Right atrium auricular region (tissue), 2 donors: ENCODE measurements around the gene CEP85. TPM values are rescaled to one million over a fixed set of nuclear protein-coding genes. Genes with fewer than 3 reads are reported as not detected.
A peak's percentile ranks its signal among the peaks of the same experiment; 100 is the strongest.

Experiments used
- DNase-seq: peaks from one replicate; pipeline ENCODE4 v3.0.0-alpha.2; 2019; ENCODE audit warnings: low spot score
- H3K27ac ChIP-seq, 2 donors: fragments of 200-600 bp; sonication (generic); 1 replicate in 1 of 2; 2 replicates in 1 of 2; pipeline ENCODE4 v1.5.1; 2016 to 2019
- H3K27me3 ChIP-seq, 2 donors: fragments of 200-600 bp; sonication (generic); one replicate each; pipeline versions ENCODE4 v1.5.1 to v1.6.0; 2017 to 2019
- H3K36me3 ChIP-seq: fragments of 200-600 bp; sonication (generic); one replicate; pipeline ENCODE4 v1.5.1; 2016
- H3K4me1 ChIP-seq, 2 donors: fragments of 200-600 bp; sonication (generic); one replicate each; pipeline versions ENCODE4 v1.5.1 to v1.6.0; 2017 to 2019
- H3K4me3 ChIP-seq, 2 donors: fragments of 200-600 bp; sonication (generic); 1 replicate in 1 of 2; 2 replicates in 1 of 2; pipeline ENCODE4 v1.5.1; 2017 to 2019; ENCODE audit warnings: mild to moderate bottlenecking in 1 of 2, moderate library complexity in 1 of 2
- H3K9me3 ChIP-seq, 2 donors: fragments of 200-600 bp; sonication (generic); one replicate each; pipeline ENCODE4 v1.5.1; 2019
- CTCF ChIP-seq, 2 donors: fragments of 200-600 bp; sonication (generic); IDR thresholded peaks; one replicate each; pipeline ENCODE4 v1.5.1; 2019; ENCODE audit warnings: antibody characterized with exemption in 2 of 2
- total RNA-seq, 2 donors: library from RNA; depleted of rRNA; stranded (reverse); fragments of >200 nt; gene quantifications; one replicate each; pipeline ENCODE4 v1.1.0, GENCODE V29; 2016

Gene CEP85
- total RNA-seq, 2 donors from 2014 or later, result 31.2 to 104 TPM

GRCh38 chr1:26254404-26254803 lies 20.4 kb downstream of the CEP85 start:
- peak overlapping the region; percentile 15 to 44 for H3K4me3 ChIP-seq
- no peaks in the 10 kb centered on the region for H3K27me3 ChIP-seq

GRCh38 chr1:26257222-26257621 lies 23.2 kb downstream of the CEP85 start:
- no peak for TF ChIP-seq CTCF (IDR thresholded peaks at IDR 0.05)
- H3K4me1 ChIP-seq, result peaks cover 0 to 19% of the 10 kb centered on the region in 2 donors
- peaks cover 34% of the 10 kb centered on the region for H3K36me3 ChIP-seq
- peak overlapping the region in 1 of 2 donors; percentile 44 for H3K4me3 ChIP-seq
- no peaks in the 10 kb centered on the region for H3K27me3 ChIP-seq
- H3K9me3 ChIP-seq, result no peaks in the 10 kb centered on the region
- DNase-seq, result no peak
- peak overlapping the region; percentile 81 to 88 for H3K27ac ChIP-seq

More at GRCh38 chr1:26254404-26254803, 20.4 kb downstream of the CEP85 start:
- H3K36me3 ChIP-seq, result peaks cover 11% of the 10 kb centered on the region
- no peaks in the 10 kb centered on the region for H3K9me3 ChIP-seq
- H3K27ac ChIP-seq, result peak overlapping the region; percentile 81 to 88
- no peak for TF ChIP-seq CTCF (IDR thresholded peaks at IDR 0.05)
- DNase-seq, result no peak
- H3K4me1 ChIP-seq, result peaks cover 0 to 12% of the 10 kb centered on the region in 2 donors

GRCh38 chr1:26259005-26259404 lies 25.0 kb downstream of the CEP85 start:
- Histone ChIP-seq H3K27me3 (no peaks in the 10 kb centered on the region), H3K27ac (peak overlapping the region in 1 of 2 donors; percentile 88), H3K4me3 (no peak overlapping the region), H3K4me1 (peaks cover 0 to 19% of the 10 kb centered on the region in 2 donors), H3K9me3 (no peaks in the 10 kb centered on the region), H3K36me3 (peaks cover 48% of the 10 kb centered on the region)
- TF ChIP-seq CTCF (IDR thresholded peaks at IDR 0.05), result no peak
- DNase-seq, result no peak

- Histone ChIP-seq H3K27me3 (no peaks in the 10 kb centered on the region), H3K4me3 (no peak overlapping the region), H3K4me1 (peaks cover 0 to 19% of the 10 kb centered on the region in 2 donors), H3K27ac (no peak overlapping the region), H3K36me3 (peaks cover 53% of the 10 kb centered on the region), H3K9me3 (no peaks in the 10 kb centered on the region)
- no peak for DNase-seq
- TF ChIP-seq CTCF (IDR thresholded peaks at IDR 0.05), result no peak
Observed at GRCh38 chr1:26259578-26259977, 25.6 kb downstream of the CEP85 start.

GRCh38 chr1:26263212-26263611 lies 29.2 kb downstream of the CEP85 start:
- no peak for DNase-seq
- H3K36me3 ChIP-seq, result peaks cover 52% of the 10 kb centered on the region
- peaks cover 0 to 11% of the 10 kb centered on the region in 2 donors for H3K4me1 ChIP-seq
- H3K27ac ChIP-seq, result no peak overlapping the region
- no peaks in the 10 kb centered on the region for H3K27me3 ChIP-seq
- no peak for TF ChIP-seq CTCF (IDR thresholded peaks at IDR 0.05)
- no peaks in the 10 kb centered on the region for H3K9me3 ChIP-seq
- no peak overlapping the region for H3K4me3 ChIP-seq

GRCh38 chr1:26265405-26265804 lies 31.4 kb downstream of the CEP85 start:
- no peak for TF ChIP-seq CTCF (IDR thresholded peaks at IDR 0.05)
- peaks cover 0 to 5% of the 10 kb centered on the region in 2 donors for H3K4me1 ChIP-seq
- H3K9me3 ChIP-seq, result no peaks in the 10 kb centered on the region
- no peaks in the 10 kb centered on the region for H3K27me3 ChIP-seq
- H3K27ac ChIP-seq, result no peak overlapping the region
- no peak for DNase-seq
- no peak overlapping the region for H3K4me3 ChIP-seq
- peaks cover 57% of the 10 kb centered on the region for H3K36me3 ChIP-seq
